AG04449 (cell line): ENCODE measurements around the gene HDAC4.

ENCODE experiments used
- CTCF ChIA-PET: fragments of 350-600 bp; formaldehyde crosslinking; extraction: SDS; loops from one replicate; lab custom pipeline; 2021; ENCODE audit warnings: antibody characterized with exemption; lab: Yijun Ruan, JAX
- POLR2A ChIA-PET: fragments of 400-600, 350-600 bp; formaldehyde crosslinking; extraction: SDS; loops from one replicate; lab custom pipeline; 2020; ENCODE audit warnings: antibody characterized with exemption, inconsistent platforms; lab: Yijun Ruan, JAX
- DNase-seq: peaks from one replicate; pipeline ENCODE4 v3.0.0-alpha.2; 2010; ENCODE audit warnings: low read depth, low spot score
- H3K4me3 ChIP-seq: 2 replicates; pipeline ENCODE4 v1.5.1; 2011; ENCODE audit warnings: low read depth, mild to moderate bottlenecking, control low read depth, low read length
- TF ChIP-seq, protein P1 (sequence below): IDR thresholded peaks from one replicate; pipeline ENCODE4 v1.5.1; 2011; ENCODE audit warnings: mild to moderate bottlenecking, moderate library complexity, low read length, control low read depth, inconsistent platforms; ENCODE audit not compliant: insufficient read depth; ENCODE audit errors: missing control alignments

The HDAC4 gene

DNA sequence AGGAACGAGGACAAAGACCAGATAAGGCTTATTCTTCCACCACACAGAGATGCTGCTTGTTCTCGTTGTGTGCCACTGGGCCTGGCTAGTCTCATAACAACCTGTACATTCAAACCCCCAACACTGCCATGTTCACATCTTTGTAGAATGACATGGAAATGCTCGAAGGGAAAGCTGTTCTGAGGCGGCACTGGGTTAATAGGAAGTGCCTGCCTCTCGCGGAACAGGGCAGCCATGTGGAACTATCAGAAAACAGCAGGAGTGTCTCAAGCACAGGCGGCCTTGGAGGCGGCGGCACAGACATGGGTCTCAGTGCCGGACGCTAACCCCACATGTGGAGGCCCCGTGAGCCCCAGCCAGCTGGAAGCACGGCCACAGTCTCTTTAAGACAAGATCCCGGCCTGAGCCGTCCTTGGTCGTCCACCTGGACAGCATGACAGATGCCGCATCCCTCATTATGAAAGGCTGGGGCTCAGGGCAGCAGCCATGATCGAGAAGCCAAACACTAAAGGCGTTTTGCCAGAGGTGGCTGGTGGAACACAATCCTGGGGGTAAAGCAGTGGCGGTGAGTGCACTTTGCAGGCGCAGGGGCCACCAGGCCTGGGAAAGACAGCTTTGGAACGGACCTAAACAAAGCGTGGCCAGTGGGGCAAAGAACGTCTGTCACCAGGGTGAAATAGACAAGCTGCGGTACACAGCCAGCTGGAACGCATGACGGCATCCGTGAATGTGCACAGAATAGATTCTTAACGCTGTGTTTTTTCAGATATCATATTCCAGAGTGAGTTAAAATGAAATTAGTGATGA lies 161.0 kb downstream of the HDAC4 start:
- TF ChIP-seq, protein P1, sequence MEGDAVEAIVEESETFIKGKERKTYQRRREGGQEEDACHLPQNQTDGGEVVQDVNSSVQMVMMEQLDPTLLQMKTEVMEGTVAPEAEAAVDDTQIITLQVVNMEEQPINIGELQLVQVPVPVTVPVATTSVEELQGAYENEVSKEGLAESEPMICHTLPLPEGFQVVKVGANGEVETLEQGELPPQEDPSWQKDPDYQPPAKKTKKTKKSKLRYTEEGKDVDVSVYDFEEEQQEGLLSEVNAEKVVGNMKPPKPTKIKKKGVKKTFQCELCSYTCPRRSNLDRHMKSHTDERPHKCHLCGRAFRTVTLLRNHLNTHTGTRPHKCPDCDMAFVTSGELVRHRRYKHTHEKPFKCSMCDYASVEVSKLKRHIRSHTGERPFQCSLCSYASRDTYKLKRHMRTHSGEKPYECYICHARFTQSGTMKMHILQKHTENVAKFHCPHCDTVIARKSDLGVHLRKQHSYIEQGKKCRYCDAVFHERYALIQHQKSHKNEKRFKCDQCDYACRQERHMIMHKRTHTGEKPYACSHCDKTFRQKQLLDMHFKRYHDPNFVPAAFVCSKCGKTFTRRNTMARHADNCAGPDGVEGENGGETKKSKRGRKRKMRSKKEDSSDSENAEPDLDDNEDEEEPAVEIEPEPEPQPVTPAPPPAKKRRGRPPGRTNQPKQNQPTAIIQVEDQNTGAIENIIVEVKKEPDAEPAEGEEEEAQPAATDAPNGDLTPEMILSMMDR = no peak
- ChIA-PET CTCF (interaction anchor here (1.4 kb wide), 1 partner anchor 9 kb away, joined by 3 read pairs; no protein-coding TSS in a partner anchor), POLR2A (interaction anchor here (0.6 kb wide), 1 partner anchor 97 kb away, joined by 3 read pairs; no protein-coding TSS in a partner anchor)
- H3K4me3 ChIP-seq = no peak overlapping the region
- no peak for DNase-seq

DNA sequence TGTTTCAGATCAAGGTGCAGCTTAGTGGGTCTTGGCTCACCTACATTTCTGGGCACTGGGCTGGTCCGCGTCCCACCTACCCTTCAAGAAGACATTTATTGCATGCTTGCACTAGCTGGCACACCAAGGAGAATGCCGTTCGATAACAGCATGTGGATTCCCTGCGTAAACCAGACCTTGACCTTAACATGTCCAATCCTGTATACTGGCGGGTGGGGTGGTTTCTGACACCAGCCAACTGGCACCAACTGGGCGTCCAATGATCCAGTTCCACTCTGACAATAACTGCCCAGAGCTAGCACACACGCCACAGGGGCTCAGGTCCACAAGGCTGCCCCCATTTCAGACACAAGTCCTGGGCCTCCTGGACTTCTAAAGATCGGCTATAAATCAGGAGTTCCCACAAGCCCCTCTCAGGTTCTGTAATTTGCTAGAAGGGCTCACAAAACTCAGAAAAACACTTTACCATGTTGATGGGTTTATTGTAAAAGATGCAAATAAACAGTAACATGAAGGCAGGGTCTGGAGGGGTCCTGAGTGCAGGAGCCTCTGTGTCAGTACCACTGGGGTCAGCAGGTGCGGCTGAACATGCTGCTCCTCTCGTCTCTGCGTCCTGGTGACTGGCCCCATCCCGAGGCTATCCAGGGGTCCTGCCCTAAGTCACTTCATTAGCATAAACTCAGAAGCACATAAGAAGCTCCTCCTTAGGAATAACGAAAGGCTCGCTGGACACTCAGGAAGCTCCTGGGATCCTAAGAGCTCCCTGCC lies 161.8 kb downstream of the HDAC4 start:
- TF ChIP-seq, protein P1 = no peak
- POLR2A ChIA-PET = interaction anchor here (0.6 kb wide), 1 partner anchor 98 kb away, joined by 3 read pairs; no protein-coding TSS in a partner anchor
- CTCF ChIA-PET = interaction anchor here (1.4 kb wide), 1 partner anchor 8 kb away, joined by 3 read pairs; no protein-coding TSS in a partner anchor
- no peak overlapping the region for H3K4me3 ChIP-seq
- DNase-seq = no peak

DNA sequence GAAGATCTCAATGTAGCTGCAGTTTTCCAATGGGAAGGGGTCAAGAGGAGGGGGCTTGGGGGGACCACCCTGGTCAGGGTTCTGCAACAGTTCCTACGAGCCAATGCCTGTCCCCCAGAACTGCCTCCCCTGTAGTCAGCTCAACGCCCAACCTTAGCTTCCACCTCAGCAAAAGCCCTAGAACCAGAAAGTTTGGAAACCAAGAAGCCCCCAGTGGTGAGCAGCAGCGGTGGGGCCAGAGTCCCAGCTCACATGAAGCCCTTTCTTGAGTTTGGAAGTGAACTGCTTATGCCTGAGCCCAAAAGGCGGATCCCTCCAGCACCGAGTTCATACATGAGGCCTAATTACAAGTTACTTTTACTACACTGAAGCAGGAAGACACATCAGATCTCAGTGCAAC lies 162.4 kb downstream of the HDAC4 start:
- DNase-seq = no peak
- TF ChIP-seq, protein P1 = no peak
- ChIA-PET POLR2A (no interaction called here), CTCF (interaction anchor here (1.4 kb wide), 1 partner anchor 7 kb away, joined by 3 read pairs; no protein-coding TSS in a partner anchor)
- no peak overlapping the region for H3K4me3 ChIP-seq

DNA sequence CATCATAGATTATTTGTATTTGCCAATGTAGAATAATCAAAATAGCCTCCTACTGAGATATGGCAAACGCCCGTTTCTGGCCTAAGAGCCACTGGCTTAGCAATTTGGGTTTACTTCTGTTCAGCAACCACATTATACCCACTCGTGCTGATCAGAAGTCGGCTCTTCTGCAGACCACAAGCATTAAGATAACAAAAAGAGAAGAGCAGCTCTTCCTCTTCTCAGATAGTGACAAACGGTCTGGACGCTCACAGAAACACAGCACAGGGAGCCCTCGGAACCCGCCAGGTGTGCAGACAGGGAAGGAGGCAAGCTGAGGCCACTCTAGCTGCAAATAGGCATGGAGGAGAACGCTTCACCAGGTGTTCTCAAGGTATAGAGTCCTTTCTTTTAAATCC lies 164.0 kb downstream of the HDAC4 start:
- POLR2A ChIA-PET = no interaction called here
- DNase-seq = no peak
- TF ChIP-seq, protein P1 = no peak
- CTCF ChIA-PET = no interaction called here
- no peak overlapping the region for H3K4me3 ChIP-seq

DNA sequence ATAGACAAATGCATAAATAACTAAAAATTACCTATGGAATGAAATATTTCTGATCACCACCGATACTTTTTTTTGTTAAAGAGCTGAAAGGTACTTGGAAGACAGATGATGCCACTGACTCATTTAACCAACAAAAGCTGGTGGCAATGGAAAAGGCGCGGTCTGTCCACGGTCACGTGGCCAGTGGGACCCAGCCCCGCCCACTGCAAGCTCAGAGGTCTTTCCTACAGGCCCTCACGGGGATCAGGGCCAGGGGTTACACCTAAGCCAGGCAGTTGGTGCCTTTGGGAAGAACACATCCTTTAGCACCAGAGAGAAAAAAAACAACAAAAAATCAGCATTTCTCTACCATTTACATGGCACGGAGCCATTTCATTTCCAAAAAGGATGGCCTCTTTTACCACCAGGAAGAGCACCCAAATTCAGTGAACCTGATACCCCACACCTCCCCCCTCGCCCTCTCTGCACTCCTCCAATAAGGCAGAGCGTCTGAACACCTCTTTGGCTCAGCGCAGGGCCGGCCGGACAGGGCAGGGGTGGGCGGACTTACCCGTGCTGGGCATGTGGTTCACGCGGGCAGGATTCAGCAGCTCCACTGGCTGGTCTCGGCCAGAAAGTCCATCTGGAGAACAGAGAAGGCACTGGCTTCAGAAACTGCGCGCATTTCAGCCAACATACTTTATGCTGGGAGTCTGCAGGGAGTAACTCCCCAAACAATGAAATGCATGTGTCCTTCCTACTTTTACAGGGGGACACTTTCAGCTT lies 164.6 kb downstream of the HDAC4 start:
- ChIA-PET CTCF (no interaction called here), POLR2A (no interaction called here)
- DNase-seq = no peak
- TF ChIP-seq, protein P1 = no peak
- no peak overlapping the region for H3K4me3 ChIP-seq
